Measurements from ENCODE around the gene SYNDIG1L. TPM values are rescaled to one million over a fixed set of nuclear protein-coding genes. Genes with fewer than 3 reads are reported as not detected.

Gene SYNDIG1L
- total and polyA plus RNA-seq, 9 of the 15 experiments (the other 6 are each of a cell fraction or from before 2014, with no cell fraction given), result not detected

DNA sequence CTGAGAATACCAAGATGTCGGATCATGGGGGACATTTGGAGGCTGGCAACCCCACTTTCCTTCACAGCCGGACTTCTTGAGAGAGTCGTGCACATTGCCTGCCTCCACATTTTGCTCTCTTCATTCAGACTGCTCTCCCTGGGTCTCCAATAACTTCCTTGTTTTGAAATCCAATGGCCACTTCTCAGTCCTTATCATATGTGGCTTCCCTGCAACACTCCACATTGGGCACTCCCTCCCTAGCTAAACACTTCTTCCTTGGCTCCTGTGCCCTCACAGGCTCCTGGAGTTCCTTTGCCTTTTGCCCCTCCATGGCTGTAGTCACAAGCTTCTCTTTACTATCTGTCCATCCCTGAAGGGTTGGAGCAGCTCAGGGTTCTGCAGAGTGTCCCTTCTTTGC is 37.0 kb upstream of the SYNDIG1L start (continued):
- TF ChIP-seq ELF2 (CRISPR knock-in tag; IDR thresholded peaks at IDR 0.05), result no peak
- TF ChIP-seq, protein P1, sequence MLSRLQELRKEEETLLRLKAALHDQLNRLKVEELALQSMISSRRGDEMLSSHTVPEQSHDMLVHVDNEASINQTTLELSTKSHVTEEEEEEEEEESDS (CRISPR knock-in tag; IDR thresholded peaks at IDR 0.05), result no peak
- no peak for TF ChIP-seq POLR3G (IDR thresholded peaks at IDR 0.05; ENCODE audit: extremely low read depth, insufficient read length, insufficient replicate concordance)
- TF ChIP-seq, protein P2, sequence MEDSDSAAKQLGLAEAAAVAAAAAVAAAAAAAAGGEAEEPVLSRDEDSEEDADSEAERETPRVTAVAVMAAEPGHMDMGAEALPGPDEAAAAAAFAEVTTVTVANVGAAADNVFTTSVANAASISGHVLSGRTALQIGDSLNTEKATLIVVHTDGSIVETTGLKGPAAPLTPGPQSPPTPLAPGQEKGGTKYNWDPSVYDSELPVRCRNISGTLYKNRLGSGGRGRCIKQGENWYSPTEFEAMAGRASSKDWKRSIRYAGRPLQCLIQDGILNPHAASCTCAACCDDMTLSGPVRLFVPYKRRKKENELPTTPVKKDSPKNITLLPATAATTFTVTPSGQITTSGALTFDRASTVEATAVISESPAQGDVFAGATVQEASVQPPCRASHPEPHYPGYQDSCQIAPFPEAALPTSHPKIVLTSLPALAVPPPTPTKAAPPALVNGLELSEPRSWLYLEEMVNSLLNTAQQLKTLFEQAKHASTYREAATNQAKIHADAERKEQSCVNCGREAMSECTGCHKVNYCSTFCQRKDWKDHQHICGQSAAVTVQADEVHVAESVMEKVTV (CRISPR knock-in tag; IDR thresholded peaks at IDR 0.05), result no peak
- no peak for TF ChIP-seq HNRNPH1 (optimal IDR thresholded peaks at IDR 0.05; ENCODE audit: low read depth, low read length)
- TF ChIP-seq, protein P3, sequence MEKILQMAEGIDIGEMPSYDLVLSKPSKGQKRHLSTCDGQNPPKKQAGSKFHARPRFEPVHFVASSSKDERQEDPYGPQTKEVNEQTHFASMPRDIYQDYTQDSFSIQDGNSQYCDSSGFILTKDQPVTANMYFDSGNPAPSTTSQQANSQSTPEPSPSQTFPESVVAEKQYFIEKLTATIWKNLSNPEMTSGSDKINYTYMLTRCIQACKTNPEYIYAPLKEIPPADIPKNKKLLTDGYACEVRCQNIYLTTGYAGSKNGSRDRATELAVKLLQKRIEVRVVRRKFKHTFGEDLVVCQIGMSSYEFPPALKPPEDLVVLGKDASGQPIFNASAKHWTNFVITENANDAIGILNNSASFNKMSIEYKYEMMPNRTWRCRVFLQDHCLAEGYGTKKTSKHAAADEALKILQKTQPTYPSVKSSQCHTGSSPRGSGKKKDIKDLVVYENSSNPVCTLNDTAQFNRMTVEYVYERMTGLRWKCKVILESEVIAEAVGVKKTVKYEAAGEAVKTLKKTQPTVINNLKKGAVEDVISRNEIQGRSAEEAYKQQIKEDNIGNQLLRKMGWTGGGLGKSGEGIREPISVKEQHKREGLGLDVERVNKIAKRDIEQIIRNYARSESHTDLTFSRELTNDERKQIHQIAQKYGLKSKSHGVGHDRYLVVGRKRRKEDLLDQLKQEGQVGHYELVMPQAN (IDR thresholded peaks at IDR 0.05; ENCODE audit: borderline replicate concordance), result no peak

DNA sequence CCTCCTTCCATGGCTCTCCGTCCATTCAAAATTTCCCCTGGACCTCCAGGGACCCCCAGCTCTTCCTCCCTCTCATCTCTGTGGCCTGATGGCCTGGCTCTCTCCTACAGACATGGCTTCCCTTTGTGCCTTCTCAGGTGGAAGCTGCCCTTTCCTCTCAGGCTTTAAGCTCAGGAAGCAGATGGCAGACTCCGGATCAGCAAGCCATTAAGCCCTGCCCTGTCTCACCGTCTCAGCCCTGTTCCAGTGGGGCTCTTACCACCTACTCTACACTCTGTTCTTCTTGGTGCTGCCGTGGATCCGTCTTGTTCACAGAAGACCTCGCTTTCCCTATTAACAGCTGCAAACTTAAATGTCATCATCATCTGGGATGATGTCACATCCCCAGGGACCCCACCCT is 34.0 kb upstream of the SYNDIG1L start:
- peaks cover 7 to 71% of the 10 kb centered on the region in 2 experiments; a peak in 4 of 5 replicates for H3K27me3 ChIP-seq (ENCODE audit: control insufficient read depth in 2 of 2, insufficient read depth in 2 of 2, low read length in 2 of 2)
- BruUV-seq (replicated peaks), result no TSS peak
- H3K4me3 ChIP-seq, result no peak overlapping the region
- no peak overlapping the region for H3K4me2 ChIP-seq (ENCODE audit: insufficient read depth, low read length)
- 9% methylated on average over 5 of the region's 6 CpGs for WGBS (ENCODE audit: insufficient coverage, low coverage, missing lambda C conversion rate)
- no peaks in the 10 kb centered on the region; the same call in 1 of the 2 replicates for H4K20me1 ChIP-seq (replicated peaks; ENCODE audit: control insufficient read depth, insufficient read depth, low read length)
- FAIRE-seq (no peak), DNase-seq (ENCODE audit: extremely low read depth in 1 of 4, low spot score in 3 of 4) (no peak), ATAC-seq (no peak; the same call in 2 of the 3 replicates)
- H3K27ac ChIP-seq (ENCODE audit: extremely low read depth, low read depth, low read length), result no peak overlapping the region
- no peaks in the 10 kb centered on the region for H3K9me1 ChIP-seq (ENCODE audit: control insufficient read depth, insufficient read depth, low read length)
- H3K36me3 ChIP-seq (ENCODE audit: control insufficient read depth, insufficient read depth, low read length), result no peaks in the 10 kb centered on the region
- ChIA-PET CTCF (ENCODE audit: low intra/inter-chr PET ratio) (no interaction called here), POLR2A (no interaction called here)
- intact Hi-C loops (cut with micrococcal nuclease) (loop anchor here (5.0 kb wide), 1 partner anchor 32 kb away; the partner anchor contains the start of genes ISCA2 and NPC2), in situ Hi-C loops (cut with MboI) (no loop called here)
- H2AFZ ChIP-seq (ENCODE audit: low read depth, low read length), result no peak overlapping the region
- no peaks in the 10 kb centered on the region; a peak in 1 of 5 replicates for H3K4me1 ChIP-seq (replicated peaks in 1 of 2; ENCODE audit: control insufficient read depth in 2 of 2, insufficient read depth in 2 of 2, low read length in 2 of 2)
- no peaks in the 10 kb centered on the region for H3K9me3 ChIP-seq (replicated peaks; ENCODE audit: control insufficient read depth, insufficient read depth, low read depth, low read length)
- H3K9ac ChIP-seq (ENCODE audit: insufficient read depth in 1 of 2, low read depth in 2 of 2, low read length in 2 of 2), result no peak overlapping the region
- no peaks in the 10 kb centered on the region for H3K79me2 ChIP-seq (ENCODE audit: control insufficient read depth, insufficient read depth, low read length)
- TF ChIP-seq, protein P4, sequence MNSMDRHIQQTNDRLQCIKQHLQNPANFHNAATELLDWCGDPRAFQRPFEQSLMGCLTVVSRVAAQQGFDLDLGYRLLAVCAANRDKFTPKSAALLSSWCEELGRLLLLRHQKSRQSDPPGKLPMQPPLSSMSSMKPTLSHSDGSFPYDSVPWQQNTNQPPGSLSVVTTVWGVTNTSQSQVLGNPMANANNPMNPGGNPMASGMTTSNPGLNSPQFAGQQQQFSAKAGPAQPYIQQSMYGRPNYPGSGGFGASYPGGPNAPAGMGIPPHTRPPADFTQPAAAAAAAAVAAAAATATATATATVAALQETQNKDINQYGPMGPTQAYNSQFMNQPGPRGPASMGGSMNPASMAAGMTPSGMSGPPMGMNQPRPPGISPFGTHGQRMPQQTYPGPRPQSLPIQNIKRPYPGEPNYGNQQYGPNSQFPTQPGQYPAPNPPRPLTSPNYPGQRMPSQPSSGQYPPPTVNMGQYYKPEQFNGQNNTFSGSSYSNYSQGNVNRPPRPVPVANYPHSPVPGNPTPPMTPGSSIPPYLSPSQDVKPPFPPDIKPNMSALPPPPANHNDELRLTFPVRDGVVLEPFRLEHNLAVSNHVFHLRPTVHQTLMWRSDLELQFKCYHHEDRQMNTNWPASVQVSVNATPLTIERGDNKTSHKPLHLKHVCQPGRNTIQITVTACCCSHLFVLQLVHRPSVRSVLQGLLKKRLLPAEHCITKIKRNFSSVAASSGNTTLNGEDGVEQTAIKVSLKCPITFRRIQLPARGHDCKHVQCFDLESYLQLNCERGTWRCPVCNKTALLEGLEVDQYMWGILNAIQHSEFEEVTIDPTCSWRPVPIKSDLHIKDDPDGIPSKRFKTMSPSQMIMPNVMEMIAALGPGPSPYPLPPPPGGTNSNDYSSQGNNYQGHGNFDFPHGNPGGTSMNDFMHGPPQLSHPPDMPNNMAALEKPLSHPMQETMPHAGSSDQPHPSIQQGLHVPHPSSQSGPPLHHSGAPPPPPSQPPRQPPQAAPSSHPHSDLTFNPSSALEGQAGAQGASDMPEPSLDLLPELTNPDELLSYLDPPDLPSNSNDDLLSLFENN (IDR thresholded peaks at IDR 0.05; ENCODE audit: low read depth in 2 of 2, low read length in 2 of 2), result no peak
- TF ChIP-seq RBM25 (IDR thresholded peaks at IDR 0.05; ENCODE audit: low read depth, low read length, severe bottlenecking) (no peak), SRSF1 (IDR thresholded peaks at IDR 0.05; ENCODE audit: low read depth, low read length) (no peak), ZNF23 (CRISPR knock-in tag; IDR thresholded peaks at IDR 0.05) (no peak), FOXA1 (IDR thresholded peaks at IDR 0.05; ENCODE audit: borderline replicate concordance) (no peak), HNRNPUL1 (IDR thresholded peaks at IDR 0.05; ENCODE audit: low read length) (no peak), ESRRB (CRISPR knock-in tag; IDR thresholded peaks at IDR 0.05; ENCODE audit: borderline replicate concordance) (no peak), ZNF431 (CRISPR knock-in tag; IDR thresholded peaks at IDR 0.05) (no peak), ZNF586 (CRISPR knock-in tag; conservative IDR thresholded peaks at IDR 0.05) (no peak)

Measured in K562 (cell line).